Fibroblast of skin of left biceps (primary cell): ENCODE data around the gene PXT1.
A peak's percentile ranks its signal among the peaks of the same experiment; 100 is the strongest.
"Not testable (repeated sequence)": the region's sequence is repeated elsewhere in the genome, so short reads cannot be mapped to it uniquely, and the experiment has no call there.

ENCODE experiments used
- DNase-seq, 2 experiments: peaks; one replicate each; pipeline ENCODE4 v3.0.0-alpha.2; 2013; ENCODE audit warnings: low read depth in 2 of 2

PXT1 gene

GRCh38 chr6:36368921-36369865 lies 73.5 kb downstream of the PXT1 start:
- peak; percentile 69 to 78 for DNase-seq

- DNase-seq: no peak
Measured at GRCh38 chr6:36368421-36368820, 74.2 kb downstream of the PXT1 start.

- no peak for DNase-seq
Measured at GRCh38 chr6:36367743-36368142, 74.9 kb downstream of the PXT1 start.

- DNase-seq: no peak
Measured at GRCh38 chr6:36364669-36365479, 77.8 kb downstream of the PXT1 start.

- DNase-seq: not testable (repeated sequence)
Measured at GRCh38 chr6:36364061-36364635, 78.5 kb downstream of the PXT1 start.

- DNase-seq: not testable (repeated sequence)
Measured at GRCh38 chr6:36363371-36363752, 79.3 kb downstream of the PXT1 start.

GRCh38 chr6:36362551-36363370 lies 79.9 kb downstream of the PXT1 start:
- DNase-seq: no peak

- no peak for DNase-seq
Measured at GRCh38 chr6:36361071-36361470, 81.6 kb downstream of the PXT1 start.

- peak in 1 of 2 experiments; percentile 43 for DNase-seq
Measured at GRCh38 chr6:36360241-36361054, 82.2 kb downstream of the PXT1 start.

GRCh38 chr6:36358226-36358915 lies 84.3 kb downstream of the PXT1 start:
- no peak for DNase-seq

GRCh38 chr6:36357872-36358225 lies 84.8 kb downstream of the PXT1 start:
- DNase-seq: no peak

- no peak for DNase-seq
Measured at GRCh38 chr6:36355819-36356218, 86.8 kb downstream of the PXT1 start.

- DNase-seq: no peak
Measured at GRCh38 chr6:36353411-36353915, 89.2 kb downstream of the PXT1 start.

GRCh38 chr6:36352477-36353157 lies 90.0 kb downstream of the PXT1 start:
- DNase-seq: no peak

GRCh38 chr6:36350681-36351571 lies 91.7 kb downstream of the PXT1 start:
- DNase-seq: peak in 1 of 2 experiments; percentile 56

- no peak for DNase-seq
Measured at GRCh38 chr6:36350082-36350481, 92.6 kb downstream of the PXT1 start.

- no peak for DNase-seq
Measured at GRCh38 chr6:36349240-36349639, 93.4 kb downstream of the PXT1 start.

GRCh38 chr6:36347621-36348020 lies 95.0 kb downstream of the PXT1 start:
- DNase-seq: no peak
